Epithelial cell of esophagus (primary cell): ENCODE measurements around the gene ZMAT5.
A peak's percentile ranks its signal among the peaks of the same experiment; 100 is the strongest.
"Not testable (repeated sequence)": the region's sequence is repeated elsewhere in the genome, so short reads cannot be mapped to it uniquely, and the experiment has no call there.

Source experiments
- DNase-seq: peaks from one replicate; pipeline ENCODE4 v3.0.0; 2010; ENCODE audit warnings: low read depth
- H3K4me3 ChIP-seq: 2 replicates; pipeline ENCODE4 v1.5.1; 2011; ENCODE audit warnings: mild to moderate bottlenecking, low read length, control low read depth
- TF ChIP-seq, protein P1 (sequence below): IDR thresholded peaks from 2 replicates; pipeline ENCODE4 v1.5.1; 2011; ENCODE audit warnings: low read depth, mild to moderate bottlenecking, low read length, control low read depth, inconsistent platforms; ENCODE audit not compliant: insufficient read depth; ENCODE audit errors: missing control alignments

The ZMAT5 gene

DNA sequence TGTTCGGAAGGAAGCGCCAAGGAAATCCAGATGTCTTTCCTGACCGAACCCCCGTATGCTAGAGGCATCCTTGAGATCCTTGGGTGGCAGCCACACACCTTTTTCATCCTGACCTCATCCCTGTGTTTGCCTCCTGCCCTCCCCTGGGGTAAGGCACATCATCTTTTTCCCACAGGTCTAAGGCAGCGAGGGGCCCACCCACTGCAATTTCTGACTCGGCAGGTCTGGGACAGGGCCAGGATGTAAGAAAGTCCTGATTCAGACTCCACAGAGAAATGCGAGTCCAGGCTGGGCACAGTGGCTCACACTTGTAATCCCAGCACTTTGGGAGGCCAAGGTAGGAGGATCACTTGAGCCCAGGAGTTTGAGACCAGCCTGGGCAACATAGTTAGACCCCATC is 10.5 kb downstream of the ZMAT5 start:
- DNase-seq: peak; percentile 48
- no peak overlapping the region for H3K4me3 ChIP-seq
- TF ChIP-seq, protein P1, sequence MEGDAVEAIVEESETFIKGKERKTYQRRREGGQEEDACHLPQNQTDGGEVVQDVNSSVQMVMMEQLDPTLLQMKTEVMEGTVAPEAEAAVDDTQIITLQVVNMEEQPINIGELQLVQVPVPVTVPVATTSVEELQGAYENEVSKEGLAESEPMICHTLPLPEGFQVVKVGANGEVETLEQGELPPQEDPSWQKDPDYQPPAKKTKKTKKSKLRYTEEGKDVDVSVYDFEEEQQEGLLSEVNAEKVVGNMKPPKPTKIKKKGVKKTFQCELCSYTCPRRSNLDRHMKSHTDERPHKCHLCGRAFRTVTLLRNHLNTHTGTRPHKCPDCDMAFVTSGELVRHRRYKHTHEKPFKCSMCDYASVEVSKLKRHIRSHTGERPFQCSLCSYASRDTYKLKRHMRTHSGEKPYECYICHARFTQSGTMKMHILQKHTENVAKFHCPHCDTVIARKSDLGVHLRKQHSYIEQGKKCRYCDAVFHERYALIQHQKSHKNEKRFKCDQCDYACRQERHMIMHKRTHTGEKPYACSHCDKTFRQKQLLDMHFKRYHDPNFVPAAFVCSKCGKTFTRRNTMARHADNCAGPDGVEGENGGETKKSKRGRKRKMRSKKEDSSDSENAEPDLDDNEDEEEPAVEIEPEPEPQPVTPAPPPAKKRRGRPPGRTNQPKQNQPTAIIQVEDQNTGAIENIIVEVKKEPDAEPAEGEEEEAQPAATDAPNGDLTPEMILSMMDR: no peak

DNA sequence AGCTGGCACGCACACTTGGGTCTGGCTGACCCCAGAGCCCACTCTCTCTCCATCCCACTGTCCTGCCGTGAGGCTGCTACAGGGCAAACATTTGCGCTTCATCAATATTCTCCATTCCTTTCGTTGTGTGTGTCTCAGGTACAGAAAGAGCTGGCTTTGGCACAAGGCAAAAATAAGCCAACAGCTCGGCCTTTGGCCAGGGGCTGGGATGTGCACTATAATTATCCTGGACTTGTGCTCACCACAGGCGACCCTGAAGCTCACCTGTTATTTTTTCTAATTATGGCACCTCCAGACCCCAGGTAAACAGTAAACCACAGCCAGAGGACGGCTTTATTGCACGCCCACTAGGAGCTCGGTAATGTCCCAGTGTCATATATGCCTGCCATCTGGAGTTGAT is 10.9 kb downstream of the ZMAT5 start:
- DNase-seq: no peak
- no peak overlapping the region for H3K4me3 ChIP-seq
- TF ChIP-seq, protein P1: no peak

DNA sequence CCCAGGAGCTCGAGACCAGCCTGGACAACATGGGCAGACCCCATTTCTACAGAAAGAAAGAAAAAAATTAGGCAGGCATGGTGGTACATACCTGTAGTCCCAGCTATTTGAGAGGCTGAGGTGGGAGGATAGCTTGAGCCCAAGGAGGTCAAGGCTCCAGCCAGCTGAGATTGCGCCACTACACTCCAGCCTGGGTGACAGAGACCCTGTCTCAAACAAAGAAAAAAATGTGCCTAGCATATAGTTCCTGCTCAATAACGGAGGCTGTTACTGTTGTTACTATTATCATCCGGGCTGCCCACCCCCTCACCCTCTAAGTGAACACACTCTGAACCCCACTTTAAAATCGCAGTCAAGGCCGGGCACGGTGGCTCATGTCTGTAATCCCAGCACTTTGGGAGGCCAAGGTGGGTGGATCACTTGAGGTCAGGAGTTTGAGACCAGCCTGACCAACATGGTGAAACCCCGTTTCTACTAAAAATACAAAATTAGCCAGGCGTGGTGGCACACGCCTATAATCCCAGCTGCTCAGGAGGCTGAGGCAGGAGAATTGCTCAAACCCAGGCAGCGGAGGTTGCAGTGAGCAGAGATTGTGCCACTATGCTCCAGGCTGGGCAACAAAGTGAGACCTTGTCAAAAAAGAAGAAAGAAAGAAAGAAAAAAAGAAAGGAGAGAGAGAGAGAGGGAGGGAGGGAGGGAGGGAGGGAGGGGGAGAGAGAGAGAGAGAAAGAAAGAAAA is 12.0 kb downstream of the ZMAT5 start:
- H3K4me3 ChIP-seq, DNase-seq: not testable (repeated sequence)

DNA sequence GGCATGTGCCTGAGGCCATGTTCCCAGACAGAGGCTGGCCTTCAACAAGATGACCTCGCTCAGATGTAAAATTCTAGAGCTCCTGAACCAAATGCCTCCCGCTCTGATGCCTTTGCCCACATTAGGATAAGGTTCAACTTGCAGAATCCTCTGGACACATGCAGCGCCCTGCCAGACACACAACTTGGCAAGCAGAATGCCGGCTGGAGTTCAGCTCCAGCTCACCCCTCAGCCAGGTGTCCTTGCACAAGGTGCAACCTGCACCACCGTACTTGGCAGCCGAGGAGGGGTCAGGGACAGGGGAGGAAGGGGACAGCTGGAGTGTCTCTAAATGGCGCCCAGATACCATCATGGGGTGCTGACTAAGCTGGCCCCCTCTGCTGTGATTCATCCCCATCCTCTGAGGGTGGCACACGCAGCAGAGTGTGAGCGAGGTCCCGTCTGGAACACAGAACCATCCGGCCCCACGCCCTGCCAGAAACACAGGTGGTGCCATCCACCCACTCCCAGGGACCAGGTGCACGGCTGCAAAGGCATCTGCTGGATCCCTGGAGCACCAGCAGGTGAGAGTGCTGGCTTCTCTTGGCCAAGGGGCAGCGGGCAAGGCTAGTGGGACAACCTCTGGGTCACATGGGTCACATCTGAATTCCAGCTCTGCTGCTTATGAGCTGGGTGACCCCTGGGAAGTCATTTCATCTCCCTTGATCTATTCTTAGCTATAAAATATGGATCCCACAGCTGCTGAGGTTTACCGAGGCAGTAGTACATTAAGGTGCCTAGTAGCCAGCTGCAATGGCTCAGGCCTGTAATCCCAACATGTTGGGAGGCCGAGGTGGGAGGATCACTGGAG is 12.8 kb downstream of the ZMAT5 start:
- TF ChIP-seq, protein P1: no peak
- DNase-seq: no peak
- H3K4me3 ChIP-seq: no peak overlapping the region

DNA sequence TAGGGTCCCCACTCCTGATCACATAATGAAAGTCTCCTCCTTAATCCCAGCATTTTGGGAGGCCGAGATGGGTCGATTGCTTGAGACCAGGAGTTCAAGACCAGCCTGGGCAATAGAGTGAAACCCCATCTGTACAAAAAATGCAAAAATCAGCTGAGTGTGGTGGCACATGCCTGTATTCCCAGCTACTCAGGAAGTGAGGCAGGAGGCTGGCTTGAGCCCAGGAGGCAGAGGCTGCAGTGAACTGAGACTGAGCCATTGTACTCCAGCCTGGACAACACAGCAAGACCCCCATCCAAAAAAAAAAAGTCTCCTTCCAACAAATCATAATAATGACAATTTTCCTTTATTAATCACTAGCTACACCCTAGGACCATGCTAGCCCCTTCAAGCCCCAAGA is 15.1 kb downstream of the ZMAT5 start:
- DNase-seq: no peak

DNA sequence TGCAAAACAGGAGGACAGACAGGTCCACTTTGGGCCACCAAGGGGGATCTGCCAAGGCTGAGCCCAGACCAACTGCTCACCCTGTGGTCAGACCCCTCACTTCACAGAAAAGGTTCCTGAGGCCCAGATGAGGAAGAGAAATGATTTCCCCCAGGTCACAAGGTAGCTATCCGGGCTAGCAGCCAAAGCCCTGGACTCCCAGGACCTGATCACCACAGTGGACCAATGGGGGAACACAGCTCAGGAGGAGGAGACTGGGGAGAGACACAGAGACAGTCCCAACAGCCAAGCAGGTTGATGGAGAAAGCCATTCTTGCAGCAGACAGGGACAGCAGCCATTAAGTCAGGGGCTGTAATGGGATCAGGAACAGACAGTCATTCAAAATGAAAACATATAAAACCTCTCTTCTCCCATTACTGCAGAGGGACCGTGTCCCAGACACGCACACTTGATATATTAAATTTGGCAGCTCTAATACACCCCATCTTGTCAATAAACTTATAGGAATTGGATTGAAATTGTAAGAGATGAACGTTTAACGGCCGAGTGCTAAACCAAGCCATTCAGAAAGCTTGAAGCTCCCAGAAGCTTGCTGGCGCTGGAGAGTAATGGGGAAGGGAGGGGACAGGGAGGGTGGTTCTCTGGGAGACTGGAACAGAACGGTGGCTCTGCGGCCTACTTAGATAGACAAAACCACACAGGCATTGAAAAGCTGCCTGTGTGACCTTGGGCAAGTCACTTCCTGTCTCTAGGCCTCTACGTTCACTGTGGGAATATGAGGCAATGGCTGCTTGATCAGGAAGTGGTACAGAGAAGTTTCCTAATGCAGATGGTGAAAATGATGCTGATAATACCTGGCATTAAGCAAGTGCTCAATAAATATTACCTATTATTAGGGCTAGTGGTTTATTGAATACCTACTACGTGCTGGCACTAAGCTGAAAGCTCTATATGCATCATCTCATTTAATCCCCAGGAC is 16.0 kb downstream of the ZMAT5 start:
- TF ChIP-seq, protein P1: no peak
- DNase-seq: peak; percentile 63
- no peak overlapping the region for H3K4me3 ChIP-seq

More for the DNA sequence above, 15.1 kb downstream of the ZMAT5 start:
- H3K4me3 ChIP-seq: no peak overlapping the region
- TF ChIP-seq, protein P1: no peak
